ENCODE data around the gene SLC25A42. TPM values are rescaled to one million over a fixed set of nuclear protein-coding genes. Genes with fewer than 3 reads are reported as not detected.

SLC25A42 gene, protein sequence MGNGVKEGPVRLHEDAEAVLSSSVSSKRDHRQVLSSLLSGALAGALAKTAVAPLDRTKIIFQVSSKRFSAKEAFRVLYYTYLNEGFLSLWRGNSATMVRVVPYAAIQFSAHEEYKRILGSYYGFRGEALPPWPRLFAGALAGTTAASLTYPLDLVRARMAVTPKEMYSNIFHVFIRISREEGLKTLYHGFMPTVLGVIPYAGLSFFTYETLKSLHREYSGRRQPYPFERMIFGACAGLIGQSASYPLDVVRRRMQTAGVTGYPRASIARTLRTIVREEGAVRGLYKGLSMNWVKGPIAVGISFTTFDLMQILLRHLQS
- 8.9 and 12.8 TPM in 2 replicates for total RNA-seq

DNA sequence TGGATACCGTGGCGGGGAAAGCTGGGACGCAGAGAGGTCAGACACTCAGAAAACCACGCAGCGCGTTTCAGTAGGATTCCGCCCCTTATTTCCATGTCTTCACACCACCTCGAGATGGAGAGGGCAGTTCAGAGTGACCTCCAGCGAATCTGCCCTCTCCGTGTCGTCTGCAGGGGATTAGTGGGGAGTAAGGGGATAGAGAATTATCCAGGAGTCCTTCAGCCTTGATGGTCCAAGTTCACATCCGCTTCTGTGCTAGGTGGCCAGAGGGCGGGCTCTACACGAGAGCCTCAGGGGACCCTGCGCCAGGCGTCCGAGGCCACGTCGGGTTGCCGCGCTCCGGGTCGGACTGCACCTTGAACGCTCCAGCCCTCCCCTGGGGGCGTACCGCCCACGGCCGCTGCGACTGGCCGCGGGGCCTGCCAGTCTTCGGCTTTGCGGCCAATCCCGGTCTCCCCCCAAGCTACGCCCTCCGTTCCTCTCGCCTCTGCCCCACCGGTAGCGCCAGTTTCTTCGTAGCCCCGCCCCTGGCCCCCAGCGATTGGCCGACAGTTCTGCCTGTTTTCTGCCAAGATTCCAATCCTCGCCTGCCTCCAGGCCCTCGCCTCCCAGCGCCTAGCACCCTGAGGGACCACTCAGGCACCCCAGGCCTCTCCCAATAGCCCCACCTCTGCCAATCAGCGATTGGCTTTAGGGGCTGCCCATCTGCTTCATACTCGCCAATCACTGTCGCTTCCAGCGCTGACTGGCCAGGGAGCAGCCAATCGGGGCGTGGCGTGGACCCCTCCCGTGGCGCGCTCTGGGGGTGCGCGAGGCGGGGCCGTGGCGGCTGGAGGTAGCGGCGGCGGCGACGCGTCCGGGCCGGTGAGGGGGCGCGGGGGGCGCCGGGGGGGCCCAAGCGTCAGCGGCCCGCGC is at the start of gene SLC25A42:
Gene SLC25A42 (plus strand): TSS at position 812 of the 915 bp plus-strand sequence. CDS start 32,131 bp downstream, outside the sequence.

DNA sequence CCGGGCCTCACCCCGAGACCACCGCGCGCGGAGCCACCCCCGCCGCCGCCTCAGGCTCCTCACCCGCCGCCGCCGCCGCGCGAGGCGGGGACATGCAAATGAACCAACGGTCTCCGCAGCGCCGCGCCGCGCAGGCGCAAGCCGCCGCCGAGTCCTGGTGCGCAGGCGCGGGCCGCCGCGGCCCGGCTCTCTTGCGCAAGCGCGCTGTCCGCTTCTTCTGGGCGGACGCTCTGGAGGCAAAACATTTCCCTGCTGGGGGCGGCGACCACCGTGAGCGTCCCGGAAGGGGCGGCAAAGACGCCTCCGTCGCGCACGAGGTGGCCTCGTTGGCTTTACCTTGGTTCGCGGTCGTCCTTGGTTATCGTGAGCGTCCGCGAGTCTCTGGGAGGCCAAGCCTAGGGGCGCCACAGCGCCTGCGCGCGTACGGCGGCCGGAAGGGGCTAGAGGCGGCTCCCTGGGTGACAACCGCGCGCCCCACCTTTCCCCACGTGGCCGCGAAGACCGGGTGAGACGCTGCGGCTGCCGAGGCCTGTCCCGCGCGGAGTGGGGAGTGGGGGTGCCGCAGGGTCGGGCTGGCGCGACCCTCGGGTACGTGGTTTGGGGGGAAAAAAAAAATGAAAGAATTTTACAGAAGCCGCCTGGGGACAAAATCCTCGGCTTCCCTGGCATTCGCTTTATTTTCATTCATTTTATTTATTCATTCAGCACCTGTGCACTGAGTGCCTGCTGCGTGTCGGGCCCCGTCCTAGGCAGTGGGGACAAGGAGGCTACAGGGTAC is 30.2 kb upstream of the SLC25A42 start, which contains the start of the genes ARMC6 and SUGP2:
Gene ARMC6 (plus strand): TSS at position 178 of the 778 bp plus-strand sequence. CDS start 607 bp downstream, outside the sequence.
Gene SUGP2 (minus strand): TSS at position 92 of the 778 bp plus-strand sequence. CDS start 2,446 bp downstream, outside the sequence.

DNA sequence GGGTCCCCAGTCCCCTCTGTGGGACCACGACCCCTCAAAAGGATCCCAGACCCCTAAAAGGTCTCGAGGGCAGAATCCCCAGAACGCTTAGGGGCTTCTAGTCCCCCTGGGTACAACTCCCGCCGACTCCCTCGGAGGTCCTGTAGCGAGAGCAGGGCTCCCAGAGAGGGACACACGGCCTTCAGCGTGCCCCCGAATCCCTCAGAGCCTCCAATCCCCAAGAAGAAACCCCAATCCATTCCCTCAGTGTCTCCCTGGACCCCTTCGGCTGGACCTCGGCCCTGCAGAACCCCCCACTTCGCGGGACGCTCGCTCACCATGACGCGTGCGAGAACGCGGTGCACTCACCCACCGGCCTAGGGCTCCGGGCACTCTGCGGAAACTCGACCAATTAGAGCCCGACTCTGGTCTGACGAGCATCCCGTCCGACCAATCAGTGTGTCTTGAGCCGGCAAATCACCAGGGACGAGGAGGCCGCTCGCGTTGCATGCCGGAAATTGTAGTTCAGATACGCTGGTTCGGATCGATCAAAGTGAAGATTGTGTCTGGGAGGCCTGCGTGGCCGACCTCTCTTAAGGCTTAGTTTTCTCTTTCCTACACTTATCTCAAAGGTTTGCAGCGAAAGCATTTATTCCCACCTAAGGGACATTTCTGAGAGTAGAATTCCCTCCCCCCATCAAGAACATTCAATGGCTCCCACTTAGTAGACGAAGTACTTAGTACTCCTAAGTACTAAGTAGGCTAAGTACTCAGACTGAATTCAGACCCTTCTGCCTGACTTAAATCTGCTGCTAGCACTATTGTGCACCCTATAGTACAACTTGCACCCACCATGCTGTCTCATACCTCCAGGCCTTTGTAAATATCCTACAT is 74.6 kb downstream of the SLC25A42 start, which contains the start of gene TMEM161A:
Gene TMEM161A (minus strand): TSS at position 370 of the 873 bp plus-strand sequence. CDS start 50 bp downstream, at position 320.

Other genes starting within 250 kb of the SLC25A42 start
- gene UPF1, start 232.0 kb upstream of the SLC25A42 start, total RNA-seq, result 61.6 and 84.5 TPM in 2 replicates
- gene CERS1, start 167.8 kb upstream of the SLC25A42 start, total RNA-seq, result 0.49 and 0.65 TPM in 2 replicates
- 182 and 238 TPM in 2 replicates for gene COPE, start 144.6 kb upstream of the SLC25A42 start, total RNA-seq
- 42.8 and 44.3 TPM in 2 replicates for gene DDX49, start 144.3 kb upstream of the SLC25A42 start, total RNA-seq
- gene HOMER3, start 122.8 kb upstream of the SLC25A42 start, total RNA-seq, result 107 and 136 TPM in 2 replicates
- gene SUGP2, start 30.5 kb upstream of the SLC25A42 start, total RNA-seq, result 39.1 and 42.2 TPM in 2 replicates
- 37.9 and 38.0 TPM in 2 replicates for gene ARMC6, start 30.4 kb upstream of the SLC25A42 start, total RNA-seq
- 14.3 and 15.3 TPM in 2 replicates for gene TMEM161A, start 74.5 kb downstream of the SLC25A42 start, total RNA-seq
- not detected in 2 replicates for gene MEF2B, start 106.3 kb downstream of the SLC25A42 start, total RNA-seq
- 15.4 and 15.9 TPM in 2 replicates for gene BORCS8, start 128.2 kb downstream of the SLC25A42 start, total RNA-seq
- gene RFXANK, start 128.3 kb downstream of the SLC25A42 start, total RNA-seq, result 37.6 and 38.1 TPM in 2 replicates
- gene NR2C2AP, start 139.4 kb downstream of the SLC25A42 start, total RNA-seq, result 3.0 and 4.4 TPM in 2 replicates
- gene NCAN, start 148.0 kb downstream of the SLC25A42 start, total RNA-seq, result under 0.01 TPM in 1 of 2 replicates, not detected in the other
- gene TM6SF2, start 209.3 kb downstream of the SLC25A42 start, total RNA-seq, result 0.32 and 0.36 TPM in 2 replicates